ENCODE measurements around the gene PRPF38B.

GRCh38 chr1:108669679-108670078 is 22.4 kb upstream of the PRPF38B start:
- TF ChIP-seq POLR2AphosphoS5 (IDR thresholded peaks at IDR 0.05; ENCODE audit: low read depth, low read length) (no peak), RAD21 (IDR thresholded peaks at IDR 0.05; ENCODE audit: low read depth) (no peak), CTCF (IDR thresholded peaks at IDR 0.05 in 2 of 3, conservative IDR thresholded peaks at IDR 0.05 in 1 of 3; ENCODE audit: borderline replicate concordance in 1 of 3, insufficient read depth in 1 of 3, low read depth in 2 of 3, low read length in 2 of 3) (no peak), POLR2A (IDR thresholded peaks at IDR 0.05; ENCODE audit: borderline replicate concordance, extremely low read depth, insufficient read depth, insufficient read length) (no peak), CEBPB (IDR thresholded peaks at IDR 0.05; ENCODE audit: low read depth) (no peak), CBX3 (IDR thresholded peaks at IDR 0.05; ENCODE audit: low read depth) (no peak), ZNF274 (IDR thresholded peaks at IDR 0.05; ENCODE audit: low read depth, low read length) (no peak), TCF7L2 (IDR thresholded peaks at IDR 0.05; ENCODE audit: borderline replicate concordance, extremely low read depth, insufficient read depth, insufficient read length) (no peak), MAX (IDR thresholded peaks at IDR 0.05) (no peak), SP1 (IDR thresholded peaks at IDR 0.05; ENCODE audit: low read depth) (no peak)
